WERI-Rb-1 (cell line): ENCODE results near the gene MAP4.

Experiments
- DNase-seq: peaks from one replicate; pipeline ENCODE4 v3.0.0-alpha.2; 2020
- H3K27ac ChIP-seq: fragments of 250-450 bp; sonication (Bioruptor Pico); 2 replicates; pipeline ENCODE4 v1.5.1; 2020; ENCODE audit warnings: mild to moderate bottlenecking, moderate library complexity
- H3K27me3 ChIP-seq: fragments of 250-450 bp; sonication (Bioruptor Pico); 2 replicates; pipeline ENCODE4 v1.5.1; 2021; ENCODE audit warnings: mild to moderate bottlenecking, low read depth, moderate library complexity; ENCODE audit not compliant: insufficient read depth, severe bottlenecking
- H3K36me3 ChIP-seq: fragments of 250-450 bp; sonication (Bioruptor Pico); 2 replicates; pipeline ENCODE4 v1.5.1; 2020; ENCODE audit warnings: mild to moderate bottlenecking, moderate library complexity
- H3K4me3 ChIP-seq: 2 replicates; pipeline ENCODE4 v1.5.1; 2011; ENCODE audit warnings: low read depth, mild to moderate bottlenecking, control low read depth, low read length
- H3K9me3 ChIP-seq: fragments of 250-450 bp; sonication (Bioruptor Pico); 2 replicates; pipeline ENCODE4 v1.5.1; 2021; ENCODE audit warnings: mild to moderate bottlenecking, moderate library complexity; ENCODE audit not compliant: severe bottlenecking
- TF ChIP-seq, protein P1 (sequence below): IDR thresholded peaks from 2 replicates; pipeline ENCODE4 v1.5.1; 2011; ENCODE audit warnings: low read depth, mild to moderate bottlenecking, control low read depth, inconsistent platforms, low read length

Gene MAP4

DNA sequence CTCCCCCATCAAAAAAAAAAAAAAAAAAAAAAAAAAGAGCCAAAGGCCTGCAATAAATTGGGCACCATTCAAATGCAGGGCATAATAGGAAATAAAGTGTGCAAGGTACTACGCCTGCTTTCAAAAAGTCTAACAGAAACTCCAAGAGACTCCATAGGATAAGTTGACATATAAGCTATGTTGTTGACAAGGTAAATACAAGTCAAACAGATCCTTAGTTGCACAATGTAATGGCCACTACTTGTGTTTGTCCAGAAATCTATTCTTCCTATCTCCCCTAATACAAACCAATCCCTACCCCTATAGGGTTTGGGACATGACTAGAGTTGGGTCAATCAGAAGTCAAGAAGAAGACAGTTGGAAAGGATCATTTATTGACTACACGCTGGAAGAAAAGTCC is 16.0 kb downstream of the MAP4 start:
- DNase-seq: no peak
- Histone ChIP-seq H3K27me3 (no peaks in the 10 kb centered on the region), H3K36me3 (peaks cover 7% of the 10 kb centered on the region), H3K4me3 (no peak overlapping the region), H3K9me3 (no peaks in the 10 kb centered on the region), H3K27ac (no peak overlapping the region)
- TF ChIP-seq, protein P1, sequence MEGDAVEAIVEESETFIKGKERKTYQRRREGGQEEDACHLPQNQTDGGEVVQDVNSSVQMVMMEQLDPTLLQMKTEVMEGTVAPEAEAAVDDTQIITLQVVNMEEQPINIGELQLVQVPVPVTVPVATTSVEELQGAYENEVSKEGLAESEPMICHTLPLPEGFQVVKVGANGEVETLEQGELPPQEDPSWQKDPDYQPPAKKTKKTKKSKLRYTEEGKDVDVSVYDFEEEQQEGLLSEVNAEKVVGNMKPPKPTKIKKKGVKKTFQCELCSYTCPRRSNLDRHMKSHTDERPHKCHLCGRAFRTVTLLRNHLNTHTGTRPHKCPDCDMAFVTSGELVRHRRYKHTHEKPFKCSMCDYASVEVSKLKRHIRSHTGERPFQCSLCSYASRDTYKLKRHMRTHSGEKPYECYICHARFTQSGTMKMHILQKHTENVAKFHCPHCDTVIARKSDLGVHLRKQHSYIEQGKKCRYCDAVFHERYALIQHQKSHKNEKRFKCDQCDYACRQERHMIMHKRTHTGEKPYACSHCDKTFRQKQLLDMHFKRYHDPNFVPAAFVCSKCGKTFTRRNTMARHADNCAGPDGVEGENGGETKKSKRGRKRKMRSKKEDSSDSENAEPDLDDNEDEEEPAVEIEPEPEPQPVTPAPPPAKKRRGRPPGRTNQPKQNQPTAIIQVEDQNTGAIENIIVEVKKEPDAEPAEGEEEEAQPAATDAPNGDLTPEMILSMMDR: no peak

DNA sequence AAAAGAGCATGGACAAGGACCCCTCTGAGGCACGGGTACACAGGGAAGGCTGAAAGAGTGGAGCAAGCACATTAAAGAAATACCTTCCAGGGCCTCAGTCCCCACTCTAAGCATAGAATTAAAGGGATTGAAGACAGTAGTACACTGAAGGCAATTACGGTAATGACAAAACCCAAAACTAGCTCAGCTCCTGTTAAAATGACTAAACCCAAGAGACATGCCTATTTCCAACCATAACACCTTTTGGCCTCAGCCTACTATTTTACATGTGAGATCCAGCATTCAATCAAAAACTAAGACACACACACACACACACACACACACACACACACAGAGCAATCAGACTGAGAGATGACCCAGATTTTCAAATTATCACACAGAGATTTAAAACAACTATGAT is 19.8 kb downstream of the MAP4 start:
- Histone ChIP-seq H3K4me3 (no peak overlapping the region), H3K9me3 (no peaks in the 10 kb centered on the region), H3K36me3 (peaks cover 19% of the 10 kb centered on the region), H3K27me3 (no peaks in the 10 kb centered on the region), H3K27ac (no peak overlapping the region)
- TF ChIP-seq, protein P1: no peak
- DNase-seq: no peak

DNA sequence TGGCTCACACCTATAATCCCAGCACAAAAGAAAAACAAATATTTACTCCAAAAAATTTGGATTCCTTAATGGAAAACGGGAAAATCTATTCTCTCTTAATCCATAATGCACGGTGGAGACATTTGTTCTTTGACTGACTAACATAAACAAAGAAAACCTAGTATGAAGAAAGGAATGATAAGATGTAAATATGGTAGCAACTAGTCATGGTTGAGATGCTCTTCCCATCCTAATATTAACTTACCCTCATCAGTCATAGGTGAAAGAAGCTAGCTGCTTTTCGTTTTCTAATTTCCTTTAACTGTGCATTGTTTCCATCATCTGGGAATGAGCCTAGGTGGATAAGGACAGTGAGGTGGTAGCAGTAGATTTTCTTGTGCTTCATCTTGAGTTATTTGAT is 22.0 kb downstream of the MAP4 start:
- H3K36me3 ChIP-seq: peaks cover 22% of the 10 kb centered on the region
- H3K27me3 ChIP-seq: no peaks in the 10 kb centered on the region
- H3K9me3 ChIP-seq: no peaks in the 10 kb centered on the region
- no peak for DNase-seq
- no peak overlapping the region for H3K4me3 ChIP-seq
- TF ChIP-seq, protein P1: no peak
- no peak overlapping the region for H3K27ac ChIP-seq

DNA sequence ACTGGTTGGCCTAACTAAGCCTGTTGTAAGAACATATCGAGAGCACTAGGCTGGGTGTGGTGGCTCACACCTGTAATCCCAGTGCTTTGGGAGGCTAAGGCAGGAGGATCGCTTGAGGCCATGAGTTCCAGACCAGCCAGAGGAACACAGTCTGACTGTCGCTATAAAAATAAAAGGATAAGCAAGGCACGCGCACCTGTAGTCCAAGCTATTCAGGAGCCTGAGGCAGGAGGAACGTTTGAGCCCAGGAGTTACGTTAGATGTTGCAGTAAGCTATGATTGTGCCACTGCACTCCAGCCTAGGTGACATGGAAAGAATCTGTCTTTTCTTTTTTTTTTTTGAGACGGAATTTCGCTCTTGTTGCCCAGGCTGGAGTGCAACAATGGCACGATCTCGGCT is 24.9 kb downstream of the MAP4 start:
- Histone ChIP-seq H3K9me3 (no peaks in the 10 kb centered on the region), H3K36me3 (peaks cover 19% of the 10 kb centered on the region), H3K27ac (no peak overlapping the region), H3K27me3 (no peaks in the 10 kb centered on the region), H3K4me3 (no peak overlapping the region)
- TF ChIP-seq, protein P1: no peak
- no peak for DNase-seq

DNA sequence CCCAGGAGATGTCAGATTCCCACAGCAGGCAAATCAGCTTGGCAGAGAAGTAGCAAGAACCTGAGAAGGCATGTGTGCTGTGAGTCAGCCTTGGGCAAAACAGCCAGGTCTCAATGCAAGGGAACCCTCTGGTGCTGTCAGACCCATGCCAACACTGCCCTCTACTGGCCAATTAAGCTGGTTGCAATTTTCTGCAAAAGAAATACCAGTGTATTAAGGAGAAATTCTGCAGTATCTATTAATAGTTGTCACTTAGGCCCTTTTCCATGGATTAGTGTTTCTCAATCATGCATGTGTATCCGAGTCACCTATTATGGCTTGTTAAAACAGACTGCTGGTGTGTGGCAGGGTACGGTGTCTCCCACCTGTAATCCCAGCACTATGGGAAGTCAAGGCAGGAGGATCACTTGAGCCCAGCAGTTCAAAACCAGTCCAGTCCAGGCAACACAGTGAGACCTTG is 26.2 kb downstream of the MAP4 start:
- peaks cover 15% of the 10 kb centered on the region for H3K36me3 ChIP-seq
- TF ChIP-seq, protein P1: peak; percentile 81

DNA sequence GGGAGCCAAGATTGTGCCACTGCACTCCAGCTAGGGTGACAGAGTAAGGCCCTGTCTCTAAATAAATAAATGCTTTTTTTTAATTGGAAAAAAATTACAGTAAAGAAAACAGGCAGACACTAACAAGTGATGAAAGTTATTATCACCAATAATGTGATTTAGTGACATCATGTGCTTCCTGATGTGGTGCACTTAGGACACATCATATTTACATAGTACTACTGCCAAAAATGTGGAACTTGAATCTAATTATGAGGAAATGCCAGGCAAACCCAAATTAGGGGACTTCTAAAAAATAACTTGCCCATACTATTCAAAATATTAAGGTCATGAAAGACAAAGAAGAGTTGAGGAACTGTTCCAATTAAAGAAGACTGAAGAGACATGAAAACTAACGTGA is 30.8 kb downstream of the MAP4 start:
- no peaks in the 10 kb centered on the region; the same call in 1 of the 2 replicates for H3K36me3 ChIP-seq
- H3K27ac ChIP-seq: no peak overlapping the region

More for the DNA sequence above, 26.2 kb downstream of the MAP4 start:
- no peak overlapping the region for H3K4me3 ChIP-seq
- peak; percentile 74 for DNase-seq
- no peak overlapping the region for H3K27ac ChIP-seq
- H3K27me3 ChIP-seq: no peaks in the 10 kb centered on the region
- no peaks in the 10 kb centered on the region for H3K9me3 ChIP-seq

More for the DNA sequence above, 30.8 kb downstream of the MAP4 start:
- no peak for DNase-seq
- Histone ChIP-seq H3K4me3 (no peak overlapping the region), H3K9me3 (no peaks in the 10 kb centered on the region), H3K27me3 (no peaks in the 10 kb centered on the region)
- TF ChIP-seq, protein P1: no peak
